A549 (cell line): Measurements from ENCODE around the gene RET. TPM values are rescaled to one million over a fixed set of nuclear protein-coding genes. Genes with fewer than 3 reads are reported as not detected.

Source experiments
- ATAC-seq, 2 experiments: fragments of 200-7000 bp in 1 of 2; fragments of >200 bp in 1 of 2; cut with Nextera tagmentation in 1 of 2; cut with Tn5 transposase in 1 of 2; 3 replicates each; pipeline versions ENCODE4 v1.8.0 to v1.9.1; 2018 to 2020; ENCODE audit warnings: mild to moderate bottlenecking in 1 of 2, moderate library complexity in 1 of 2
- CTCF ChIA-PET: fragments of 300-600 bp; sonication (Branson Sonifier 250); formaldehyde crosslinking; extraction: SDS; loops from one replicate; lab custom pipeline; 2021; ENCODE audit warnings: antibody characterized with exemption, inconsistent platforms; lab: Yijun Ruan, JAX
- POLR2A ChIA-PET: fragments of 350-600 bp; formaldehyde crosslinking; extraction: SDS; loops from one replicate; lab custom pipeline; 2021; ENCODE audit warnings: antibody characterized with exemption, inconsistent platforms; lab: Yijun Ruan, JAX
- DNase-seq, 2 experiments: peaks; one replicate each; pipeline versions ENCODE4 v3.0.0 to v3.0.0-alpha.2; 2011 to 2016; ENCODE audit warnings: low read depth in 1 of 2, low spot score in 1 of 2
- FAIRE-seq: peaks from 2 replicates; lab custom pipeline; 2011; peaks lifted over from hg19 to GRCh38; lab: Jason Lieb, UNC
- H3K27ac ChIP-seq, 2 experiments: fragments of >200 bp; sonication (Bioruptor Twin); formaldehyde crosslinking; 3 replicates each; pipeline ENCODE4 v1.5.1; 2016 to 2017
- H3K4me1 ChIP-seq: fragments of >200 bp; sonication (Bioruptor Twin); formaldehyde crosslinking; 3 replicates; pipeline ENCODE4 v1.6.1; 2016
- H3K4me2 ChIP-seq: fragments of >200 bp; sonication (Bioruptor Twin); formaldehyde crosslinking; 3 replicates; pipeline ENCODE4 v1.6.1; 2016
- H3K4me3 ChIP-seq: fragments of >200 bp; sonication (Bioruptor Twin); formaldehyde crosslinking; 3 replicates; pipeline ENCODE4 v1.5.1; 2016
- H3K9me3 ChIP-seq: fragments of >200 bp; sonication (Bioruptor Twin); formaldehyde crosslinking; 3 replicates; pipeline ENCODE4 v1.6.1; 2016
- EHMT2 ChIP-seq: fragments of 200-600 bp; sonication (generic); IDR thresholded peaks from 2 replicates; pipeline ENCODE4 v1.6.1; 2016; ENCODE audit warnings: antibody characterized with exemption, low read depth, mild to moderate bottlenecking, moderate library complexity
- EP300 ChIP-seq, 2 experiments: fragments of >200 bp; sonication (Bioruptor Twin); formaldehyde crosslinking; IDR thresholded peaks; 2 replicates in 1 of 2; 3 replicates in 1 of 2; pipeline ENCODE4 v1.6.1; 2016 to 2017
- FOSB ChIP-seq: fragments of 250-450 bp; sonication (Bioruptor Pico); IDR thresholded peaks from 2 replicates; pipeline ENCODE4 v1.5.0; 2020; ENCODE audit warnings: mild to moderate bottlenecking, moderate library complexity
- FOXS1 ChIP-seq: fragments of 250-450 bp; sonication (Bioruptor Pico); IDR thresholded peaks from 2 replicates; pipeline ENCODE4 v1.5.0; 2020; ENCODE audit warnings: mild to moderate bottlenecking, moderate library complexity
- GATA3 ChIP-seq: IDR thresholded peaks from 2 replicates; pipeline ENCODE4 v1.6.1; 2012; ENCODE audit warnings: borderline replicate concordance
- HDAC2 ChIP-seq: fragments of 200-600 bp; sonication (generic); IDR thresholded peaks from 2 replicates; pipeline ENCODE4 v1.6.1; 2016
- JUN ChIP-seq, 2 experiments: fragments of >200 bp; sonication (Bioruptor Twin); formaldehyde crosslinking; IDR thresholded peaks; 2 replicates in 1 of 2; 3 replicates in 1 of 2; pipeline ENCODE4 v1.6.1; 2016 to 2017
- KDM1A ChIP-seq: fragments of 200-600 bp; sonication (generic); IDR thresholded peaks from 2 replicates; pipeline ENCODE4 v1.6.1; 2016; ENCODE audit warnings: low read depth, mild to moderate bottlenecking
- MAFK ChIP-seq: fragments of 450-650 bp; IDR thresholded peaks from 2 replicates; pipeline ENCODE4 v1.6.1; 2014; ENCODE audit not compliant: partially characterized antibody
- MAZ ChIP-seq: fragments of 150-350 bp; IDR thresholded peaks from 2 replicates; pipeline ENCODE4 v1.6.1; 2014; ENCODE audit warnings: antibody characterized with exemption, low read depth, low read length, borderline replicate concordance
- MYC ChIP-seq: IDR thresholded peaks from 2 replicates; pipeline ENCODE4 v1.6.1; 2012; ENCODE audit warnings: mild to moderate bottlenecking, inconsistent platforms, low read length, improper control_type of control experiment, borderline replicate concordance
- NR3C1 ChIP-seq: fragments of >200 bp; sonication (Bioruptor Twin); formaldehyde crosslinking; IDR thresholded peaks from 3 replicates; pipeline ENCODE4 v1.6.1; 2017
- PHF8 ChIP-seq: fragments of 200-600 bp; sonication (generic); IDR thresholded peaks from 2 replicates; pipeline ENCODE4 v1.6.1; 2016; ENCODE audit warnings: low read depth, mild to moderate bottlenecking, antibody characterized with exemption, moderate library complexity, borderline replicate concordance
- POLR2AphosphoS2 ChIP-seq: conservative IDR thresholded peaks from 2 replicates; pipeline ENCODE4 v1.6.1; 2012; ENCODE audit warnings: low read length, improper control_type of control experiment, inconsistent platforms
- RCOR1 ChIP-seq: fragments of 150-350 bp; IDR thresholded peaks from 2 replicates; pipeline ENCODE4 v1.6.1; 2014; ENCODE audit warnings: antibody characterized with exemption, low read length, low read depth
- ZC3H11A ChIP-seq: fragments of 450-650 bp; IDR thresholded peaks from 2 replicates; pipeline ENCODE4 v1.6.1; 2014; ENCODE audit warnings: antibody characterized with exemption, mild to moderate bottlenecking
- ZFP36 ChIP-seq: fragments of 450-650 bp; IDR thresholded peaks from 2 replicates; pipeline ENCODE4 v1.6.1; 2014; ENCODE audit warnings: borderline replicate concordance; ENCODE audit not compliant: partially characterized antibody
- WGBS: methylation state at CpG from one replicate; pipeline ENCODE4 v1.1.6; 2017; ENCODE audit errors: missing lambda C conversion rate; 5-methylcytosine and 5-hydroxymethylcytosine counted together
- polyA plus RNA-seq, 4 experiments: library from polyadenylated mRNA; depleted of rRNA in 3 of 4; stranded (reverse); fragments of >200 nt; fragmentation: RNase III in 1 of 4; extraction: RNeasy Plus Mini Kit Qiagen cat#74134 plus additional on column Dnase treatment in 1 of 4; gene quantifications; 2 replicates in 3 of 4; 3 replicates in 1 of 4; pipeline ENCODE4 v1.2.3, GENCODE V29; 2011 to 2017
- TF ChIP-seq, protein P1 (sequence below): fragments of >200 bp; sonication (Bioruptor Twin); formaldehyde crosslinking; IDR thresholded peaks from 3 replicates; pipeline ENCODE4 v1.5.1; 2016
- TF ChIP-seq, protein P2 (sequence below): fragments of >200 bp; sonication (Bioruptor Twin); formaldehyde crosslinking; IDR thresholded peaks from 3 replicates; pipeline ENCODE4 v1.6.1; 2016
- TF ChIP-seq, protein P3 (sequence below): fragments of >200 bp; sonication (Bioruptor Twin); formaldehyde crosslinking; IDR thresholded peaks from 2 replicates; pipeline ENCODE4 v1.6.1; 2016
- TF ChIP-seq, protein P4 (sequence below): fragments of 200-600 bp; sonication (generic); IDR thresholded peaks from 2 replicates; pipeline ENCODE4 v1.6.1; 2016; ENCODE audit warnings: antibody characterized with exemption, mild to moderate bottlenecking, moderate library complexity

RET gene
- polyA plus RNA-seq, 2 of the 4 experiments (the other 2 are of a cell fraction), result 0.08 to 0.41 TPM

DNA sequence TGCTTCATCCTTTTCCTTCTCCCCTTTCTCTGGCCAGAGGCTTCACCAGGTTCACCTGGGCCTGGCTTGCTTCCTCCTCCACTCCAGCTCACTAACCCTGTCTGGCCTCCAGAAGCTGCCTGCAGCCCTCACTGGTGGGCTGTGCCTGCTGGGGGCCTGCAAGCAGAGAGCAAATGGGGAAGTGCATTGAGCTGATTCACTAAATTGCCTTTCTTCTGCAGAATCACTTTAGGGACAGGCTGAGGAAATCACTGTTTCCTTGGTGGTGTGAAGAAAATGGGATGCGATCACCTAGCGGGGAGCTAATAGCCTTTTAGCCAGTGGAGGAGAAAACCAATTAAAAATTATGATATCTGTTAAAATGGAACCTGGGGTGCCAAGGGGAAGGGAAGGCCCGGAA, 3.0 kb downstream of the RET start (continued):
- TF ChIP-seq, protein P1, sequence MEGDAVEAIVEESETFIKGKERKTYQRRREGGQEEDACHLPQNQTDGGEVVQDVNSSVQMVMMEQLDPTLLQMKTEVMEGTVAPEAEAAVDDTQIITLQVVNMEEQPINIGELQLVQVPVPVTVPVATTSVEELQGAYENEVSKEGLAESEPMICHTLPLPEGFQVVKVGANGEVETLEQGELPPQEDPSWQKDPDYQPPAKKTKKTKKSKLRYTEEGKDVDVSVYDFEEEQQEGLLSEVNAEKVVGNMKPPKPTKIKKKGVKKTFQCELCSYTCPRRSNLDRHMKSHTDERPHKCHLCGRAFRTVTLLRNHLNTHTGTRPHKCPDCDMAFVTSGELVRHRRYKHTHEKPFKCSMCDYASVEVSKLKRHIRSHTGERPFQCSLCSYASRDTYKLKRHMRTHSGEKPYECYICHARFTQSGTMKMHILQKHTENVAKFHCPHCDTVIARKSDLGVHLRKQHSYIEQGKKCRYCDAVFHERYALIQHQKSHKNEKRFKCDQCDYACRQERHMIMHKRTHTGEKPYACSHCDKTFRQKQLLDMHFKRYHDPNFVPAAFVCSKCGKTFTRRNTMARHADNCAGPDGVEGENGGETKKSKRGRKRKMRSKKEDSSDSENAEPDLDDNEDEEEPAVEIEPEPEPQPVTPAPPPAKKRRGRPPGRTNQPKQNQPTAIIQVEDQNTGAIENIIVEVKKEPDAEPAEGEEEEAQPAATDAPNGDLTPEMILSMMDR, result no peak
- no peak for TF ChIP-seq MYC
- TF ChIP-seq, all 56 proteins: peak for 0

DNA sequence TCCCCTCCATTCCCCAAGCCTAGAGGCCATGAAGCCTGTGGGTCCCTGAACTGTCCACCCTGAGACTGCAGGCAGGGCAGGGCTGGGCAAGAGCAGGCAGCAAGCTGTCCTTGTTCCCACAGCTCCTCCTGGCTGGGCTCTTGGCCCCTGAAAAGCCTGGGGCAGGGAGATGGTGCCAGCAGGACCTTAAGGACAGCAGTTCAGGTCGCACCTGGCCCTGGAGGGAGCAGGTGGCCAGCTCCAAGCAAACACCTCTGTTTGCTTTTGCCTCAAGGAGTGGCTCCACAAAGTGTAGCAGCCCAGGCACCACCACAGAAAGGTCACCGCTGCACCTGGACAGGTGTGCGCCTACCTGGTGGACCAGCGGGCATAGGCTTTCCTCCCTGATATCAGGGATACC, 5.2 kb downstream of the RET start:
- Histone ChIP-seq H3K27ac (no peak overlapping the region), H3K4me3 (no peak overlapping the region), H3K4me2 (no peak overlapping the region), H3K9me3 (no peaks in the 10 kb centered on the region), H3K4me1 (0 out of 3 replicates have a peak, but pooled peaks cover 3% of the 10 kb centered on the region)
- no CpG with 5 or more reads among the region's 4 CpGs for WGBS
- ChIA-PET POLR2A (no interaction called here), CTCF (no interaction called here)
- no peak for FAIRE-seq
- no peak for DNase-seq
- ATAC-seq, result no peak
- TF ChIP-seq JUN (IDR thresholded peaks at IDR 0.05), result no peak
- no peak for TF ChIP-seq MAFK
- TF ChIP-seq MAZ, result no peak
- TF ChIP-seq, protein P2, sequence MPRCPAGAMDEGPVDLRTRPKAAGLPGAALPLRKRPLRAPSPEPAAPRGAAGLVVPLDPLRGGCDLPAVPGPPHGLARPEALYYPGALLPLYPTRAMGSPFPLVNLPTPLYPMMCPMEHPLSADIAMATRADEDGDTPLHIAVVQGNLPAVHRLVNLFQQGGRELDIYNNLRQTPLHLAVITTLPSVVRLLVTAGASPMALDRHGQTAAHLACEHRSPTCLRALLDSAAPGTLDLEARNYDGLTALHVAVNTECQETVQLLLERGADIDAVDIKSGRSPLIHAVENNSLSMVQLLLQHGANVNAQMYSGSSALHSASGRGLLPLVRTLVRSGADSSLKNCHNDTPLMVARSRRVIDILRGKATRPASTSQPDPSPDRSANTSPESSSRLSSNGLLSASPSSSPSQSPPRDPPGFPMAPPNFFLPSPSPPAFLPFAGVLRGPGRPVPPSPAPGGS, result no peak
- TF ChIP-seq EP300 (IDR thresholded peaks at IDR 0.05), result no peak
- TF ChIP-seq GATA3, result no peak
- no peak for TF ChIP-seq FOSB
- no peak for TF ChIP-seq ZC3H11A
- TF ChIP-seq KDM1A, result no peak
- no peak for TF ChIP-seq POLR2AphosphoS2
- TF ChIP-seq FOXS1 (CRISPR knock-in tag), result no peak
- TF ChIP-seq, protein P3, sequence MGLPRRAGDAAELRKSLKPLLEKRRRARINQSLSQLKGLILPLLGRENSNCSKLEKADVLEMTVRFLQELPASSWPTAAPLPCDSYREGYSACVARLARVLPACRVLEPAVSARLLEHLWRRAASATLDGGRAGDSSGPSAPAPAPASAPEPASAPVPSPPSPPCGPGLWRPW, result no peak
- TF ChIP-seq PHF8, result no peak
- TF ChIP-seq, protein P4, sequence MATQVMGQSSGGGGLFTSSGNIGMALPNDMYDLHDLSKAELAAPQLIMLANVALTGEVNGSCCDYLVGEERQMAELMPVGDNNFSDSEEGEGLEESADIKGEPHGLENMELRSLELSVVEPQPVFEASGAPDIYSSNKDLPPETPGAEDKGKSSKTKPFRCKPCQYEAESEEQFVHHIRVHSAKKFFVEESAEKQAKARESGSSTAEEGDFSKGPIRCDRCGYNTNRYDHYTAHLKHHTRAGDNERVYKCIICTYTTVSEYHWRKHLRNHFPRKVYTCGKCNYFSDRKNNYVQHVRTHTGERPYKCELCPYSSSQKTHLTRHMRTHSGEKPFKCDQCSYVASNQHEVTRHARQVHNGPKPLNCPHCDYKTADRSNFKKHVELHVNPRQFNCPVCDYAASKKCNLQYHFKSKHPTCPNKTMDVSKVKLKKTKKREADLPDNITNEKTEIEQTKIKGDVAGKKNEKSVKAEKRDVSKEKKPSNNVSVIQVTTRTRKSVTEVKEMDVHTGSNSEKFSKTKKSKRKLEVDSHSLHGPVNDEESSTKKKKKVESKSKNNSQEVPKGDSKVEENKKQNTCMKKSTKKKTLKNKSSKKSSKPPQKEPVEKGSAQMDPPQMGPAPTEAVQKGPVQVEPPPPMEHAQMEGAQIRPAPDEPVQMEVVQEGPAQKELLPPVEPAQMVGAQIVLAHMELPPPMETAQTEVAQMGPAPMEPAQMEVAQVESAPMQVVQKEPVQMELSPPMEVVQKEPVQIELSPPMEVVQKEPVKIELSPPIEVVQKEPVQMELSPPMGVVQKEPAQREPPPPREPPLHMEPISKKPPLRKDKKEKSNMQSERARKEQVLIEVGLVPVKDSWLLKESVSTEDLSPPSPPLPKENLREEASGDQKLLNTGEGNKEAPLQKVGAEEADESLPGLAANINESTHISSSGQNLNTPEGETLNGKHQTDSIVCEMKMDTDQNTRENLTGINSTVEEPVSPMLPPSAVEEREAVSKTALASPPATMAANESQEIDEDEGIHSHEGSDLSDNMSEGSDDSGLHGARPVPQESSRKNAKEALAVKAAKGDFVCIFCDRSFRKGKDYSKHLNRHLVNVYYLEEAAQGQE, result no peak
- TF ChIP-seq NR3C1, result no peak
- TF ChIP-seq RCOR1, result no peak
- no peak for TF ChIP-seq ZFP36
- TF ChIP-seq EHMT2, result no peak
- no peak for TF ChIP-seq HDAC2
